Gastrocnemius medialis (tissue), 4 donors: Measurements from ENCODE around the gene CD300LD. TPM values are rescaled to one million over a fixed set of nuclear protein-coding genes. Genes with fewer than 3 reads are reported as not detected.

Experiments
- ATAC-seq, 2 donors: fragments of 150-250 bp; one replicate each; pipeline ENCODE4 v1.9.1; 2016
- DNase-seq, 2 donors: peaks; one replicate each; pipeline ENCODE4 v3.0.0-alpha.2; 2019
- H3K27ac ChIP-seq, 4 donors: fragments of 200-600 bp; sonication (generic); 1 replicate in 1 of 4; 2 replicates in 3 of 4; pipeline ENCODE4 v1.5.1; 2016 to 2018; ENCODE audit warnings: mild to moderate bottlenecking in 2 of 4, moderate library complexity in 1 of 4
- H3K27me3 ChIP-seq, 3 donors: fragments of 200-600 bp; sonication (generic) in 2 of 3; 1 replicate in 1 of 3; 2 replicates in 2 of 3; pipeline versions ENCODE4 v1.5.1 to v1.6.0; 2016 to 2019; ENCODE audit warnings: mild to moderate bottlenecking in 1 of 3, moderate library complexity in 1 of 3
- H3K36me3 ChIP-seq, 2 donors: fragments of 200-600 bp; sonication (generic) in 1 of 2; one replicate each; pipeline ENCODE4 v1.5.1; 2017 to 2018
- H3K4me1 ChIP-seq, 2 donors: fragments of 200-600 bp; sonication (generic) in 1 of 2; one replicate each; pipeline ENCODE4 v1.5.1; 2016 to 2017; ENCODE audit warnings: mild to moderate bottlenecking in 2 of 2
- H3K4me3 ChIP-seq, 4 donors: fragments of 200-600 bp; sonication (generic) in 3 of 4; 1 replicate in 1 of 4; 2 replicates in 3 of 4; pipeline ENCODE4 v1.5.1; 2016 to 2019; ENCODE audit warnings: mild to moderate bottlenecking in 2 of 4
- H3K9me3 ChIP-seq, 3 donors: fragments of 200-600 bp; sonication (generic) in 2 of 3; 1 replicate in 1 of 3; 2 replicates in 2 of 3; pipeline ENCODE4 v1.5.1; 2016 to 2019
- POLR2A ChIP-seq, 2 donors: fragments of 450-650 bp; IDR thresholded peaks; one replicate each; pipeline ENCODE4 v1.6.1; 2017; ENCODE audit warnings: antibody characterized with exemption in 2 of 2, mild to moderate bottlenecking in 2 of 2, moderate library complexity in 2 of 2
- in situ Hi-C, 4 donors: fragments of 200-750 bp; cut with MboI; loops; one replicate each; pipeline versions ENCODE4 v1.15.0 to v1.8.0; 2017; ENCODE audit warnings: low sequenced_read_pairs in 4 of 4
- intact Hi-C: fragments of 100-400 bp; cut with DNase I; formaldehyde crosslinking; loops from one replicate; pipeline ENCODE4 v1.15.1; 2023; ENCODE audit warnings: low total_unique reads
- total RNA-seq, 4 donors: library from RNA; depleted of rRNA; stranded (reverse); fragments of >200 nt; gene quantifications; one replicate each; pipeline versions ENCODE4 v1.1.0 to v1.2.3, GENCODE V29; 2016
- TF ChIP-seq, protein P1 (sequence below), 5 experiments: fragments of 450-650 bp in 3 of 5; fragments of 200-600 bp in 2 of 5; sonication (generic) in 2 of 5; IDR thresholded peaks in 4 of 5; conservative IDR thresholded peaks in 1 of 5; 1 replicate in 4 of 5; 2 replicates in 1 of 5; pipeline ENCODE4 v1.5.1; 2016 to 2019; ENCODE audit warnings: antibody characterized with exemption in 5 of 5, mild to moderate bottlenecking in 3 of 5, moderate library complexity in 3 of 5

Gene CD300LD
- not detected for total RNA-seq

DNA sequence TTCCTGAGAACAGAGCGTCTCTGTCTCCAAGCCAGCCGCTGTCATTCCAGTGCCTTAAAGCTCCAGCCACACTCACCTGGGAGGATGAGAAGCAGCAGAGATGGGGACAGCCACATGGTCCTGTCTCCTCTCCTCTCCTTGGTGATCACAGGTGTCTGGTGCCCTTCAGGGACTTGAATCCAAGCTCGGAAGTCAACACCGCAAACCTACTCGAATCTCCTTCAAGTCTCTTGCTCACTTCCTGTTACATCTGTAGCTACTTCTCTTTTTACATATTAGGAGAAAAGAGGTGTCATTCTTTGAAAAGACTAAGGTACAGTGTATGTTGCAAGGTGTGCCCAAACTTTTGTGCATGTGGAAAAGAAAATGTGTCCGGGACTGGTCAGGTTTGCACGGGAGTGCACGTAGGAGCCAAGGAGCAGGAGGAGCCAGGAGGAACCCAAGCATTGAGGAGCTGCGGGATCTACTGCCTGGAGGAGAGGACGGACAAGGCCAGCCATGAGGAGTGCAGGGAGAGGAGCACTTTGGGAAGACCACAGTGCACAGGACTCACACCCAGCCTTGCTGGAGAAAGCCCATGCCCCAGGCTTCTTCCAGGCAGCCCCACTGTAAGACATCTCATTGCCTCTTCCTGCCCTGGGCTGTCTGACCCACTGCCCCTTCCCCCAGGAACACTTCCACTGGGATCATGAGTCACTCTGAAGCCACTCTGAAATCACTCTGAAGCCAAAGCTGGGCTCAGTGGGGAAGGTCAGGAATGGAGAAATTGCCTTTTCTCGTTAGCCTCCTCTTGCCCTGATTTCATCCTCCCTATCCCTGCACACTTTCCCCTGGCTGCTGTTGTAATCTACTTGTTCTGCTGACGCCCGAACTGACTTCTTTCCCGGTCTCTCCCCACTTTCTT, at the start of gene CD300LD:
TSS of gene CD300LD (minus strand) at position 197 of the 904 bp plus-strand sequence. CDS start at position 116, 81 bp downstream.
- no peak within 1 kb of the TSS for H3K4me3 ChIP-seq
- DNase-seq = no peak
- peaks cover 0 to 5% (median 3%) of the 10 kb centered on the region in 3 donors for H3K27me3 ChIP-seq
- intact Hi-C loops = no loop called here
- in situ Hi-C loops = no loop called here
- H3K4me1 ChIP-seq = no peaks in the 10 kb centered on the region
- H3K36me3 ChIP-seq = no peaks in the 10 kb centered on the region
- no peaks in the 10 kb centered on the region for H3K9me3 ChIP-seq
- no peak for ATAC-seq
- H3K27ac ChIP-seq = no peak within 1 kb of the TSS
- TF ChIP-seq POLR2A (IDR thresholded peaks at IDR 0.05) = no peak
- TF ChIP-seq, protein P1, sequence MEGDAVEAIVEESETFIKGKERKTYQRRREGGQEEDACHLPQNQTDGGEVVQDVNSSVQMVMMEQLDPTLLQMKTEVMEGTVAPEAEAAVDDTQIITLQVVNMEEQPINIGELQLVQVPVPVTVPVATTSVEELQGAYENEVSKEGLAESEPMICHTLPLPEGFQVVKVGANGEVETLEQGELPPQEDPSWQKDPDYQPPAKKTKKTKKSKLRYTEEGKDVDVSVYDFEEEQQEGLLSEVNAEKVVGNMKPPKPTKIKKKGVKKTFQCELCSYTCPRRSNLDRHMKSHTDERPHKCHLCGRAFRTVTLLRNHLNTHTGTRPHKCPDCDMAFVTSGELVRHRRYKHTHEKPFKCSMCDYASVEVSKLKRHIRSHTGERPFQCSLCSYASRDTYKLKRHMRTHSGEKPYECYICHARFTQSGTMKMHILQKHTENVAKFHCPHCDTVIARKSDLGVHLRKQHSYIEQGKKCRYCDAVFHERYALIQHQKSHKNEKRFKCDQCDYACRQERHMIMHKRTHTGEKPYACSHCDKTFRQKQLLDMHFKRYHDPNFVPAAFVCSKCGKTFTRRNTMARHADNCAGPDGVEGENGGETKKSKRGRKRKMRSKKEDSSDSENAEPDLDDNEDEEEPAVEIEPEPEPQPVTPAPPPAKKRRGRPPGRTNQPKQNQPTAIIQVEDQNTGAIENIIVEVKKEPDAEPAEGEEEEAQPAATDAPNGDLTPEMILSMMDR (IDR thresholded peaks at IDR 0.05 in 4 of 5, conservative IDR thresholded peaks at IDR 0.05 in 1 of 5) = no peak

DNA sequence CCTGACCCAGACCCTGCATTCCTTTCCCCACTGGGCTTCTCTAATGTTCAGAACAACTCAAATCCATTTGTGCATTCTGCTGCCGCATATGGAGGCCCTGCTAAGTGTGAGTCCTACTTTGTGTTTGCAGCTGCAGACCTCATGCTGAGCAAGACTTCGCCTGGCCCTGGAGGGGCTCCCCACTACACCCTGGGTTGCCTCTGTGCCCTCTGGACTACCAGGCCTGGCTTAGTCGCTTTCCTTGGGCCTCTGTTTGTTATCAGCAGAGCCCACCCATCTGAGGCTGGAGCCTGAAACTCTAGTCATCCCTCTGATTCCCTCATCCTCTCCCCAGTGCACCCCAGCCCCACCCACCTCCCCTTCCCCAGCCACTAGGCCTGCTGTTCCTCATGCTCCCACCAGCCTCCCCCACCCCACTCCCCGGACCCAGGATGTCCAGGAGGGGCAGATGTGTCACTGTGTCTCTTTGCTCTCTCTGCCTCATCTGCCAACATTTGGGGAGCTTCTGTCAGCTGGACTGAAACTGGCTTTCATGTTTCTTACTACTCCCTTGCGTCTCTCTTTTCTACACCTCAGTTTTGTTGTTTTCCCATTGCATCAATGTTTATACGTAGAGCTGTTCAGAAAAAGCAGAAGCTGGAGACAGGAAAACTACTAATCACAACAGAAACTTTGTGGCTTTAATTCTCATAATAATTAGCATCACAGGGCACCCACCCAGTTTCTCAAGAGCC, 49.3 kb upstream of the CD300LD start:
- Histone ChIP-seq H3K4me1 (no peaks in the 10 kb centered on the region), H3K4me3 (no peak overlapping the region), H3K9me3 (no peaks in the 10 kb centered on the region), H3K27ac (no peak overlapping the region), H3K27me3 (peaks cover 4 to 5% (median 5%) of the 10 kb centered on the region in 3 donors), H3K36me3 (no peaks in the 10 kb centered on the region)
- in situ Hi-C loops (no loop called here), intact Hi-C loops (no loop called here)
- no peak for DNase-seq
- no peak for ATAC-seq
- TF ChIP-seq POLR2A (IDR thresholded peaks at IDR 0.05) = no peak
- TF ChIP-seq, protein P1 (IDR thresholded peaks at IDR 0.05 in 4 of 5, conservative IDR thresholded peaks at IDR 0.05 in 1 of 5) = no peak

DNA sequence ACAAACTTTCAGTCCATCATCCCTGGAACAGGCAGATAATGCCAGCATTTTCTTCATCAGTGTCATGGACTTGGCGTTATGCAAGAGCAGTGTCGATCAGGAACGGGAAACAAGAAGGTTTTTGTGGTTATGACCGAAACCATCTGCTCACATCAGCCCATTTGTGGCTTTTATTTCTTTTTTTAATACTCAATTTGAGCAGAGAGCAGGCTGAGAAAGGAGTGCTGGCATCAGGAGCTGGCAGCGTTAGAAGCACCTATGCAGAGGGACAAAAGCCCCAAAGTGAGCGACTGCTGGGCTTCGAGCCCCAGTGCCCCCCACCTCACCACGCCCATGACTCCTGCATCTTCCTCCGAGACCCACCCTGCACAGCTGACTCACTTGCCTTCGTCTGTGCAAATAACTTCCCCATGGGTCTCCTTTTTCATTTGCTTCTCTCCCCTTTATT, 47.6 kb upstream of the CD300LD start:
- Histone ChIP-seq H3K4me1 (no peaks in the 10 kb centered on the region), H3K27ac (no peak overlapping the region), H3K36me3 (no peaks in the 10 kb centered on the region), H3K27me3 (peaks cover 4 to 9% (median 5%) of the 10 kb centered on the region in 3 donors), H3K9me3 (no peaks in the 10 kb centered on the region), H3K4me3 (no peak overlapping the region)
- TF ChIP-seq POLR2A (IDR thresholded peaks at IDR 0.05) = no peak
- TF ChIP-seq, protein P1 (IDR thresholded peaks at IDR 0.05 in 4 of 5, conservative IDR thresholded peaks at IDR 0.05 in 1 of 5) = no peak
- intact Hi-C loops = no loop called here
- in situ Hi-C loops = no loop called here
- ATAC-seq (no peak), DNase-seq (no peak)

- no peaks in the 10 kb centered on the region for H3K4me1 ChIP-seq
- no peaks in the 10 kb centered on the region for H3K36me3 ChIP-seq
- no peak for TF ChIP-seq POLR2A (IDR thresholded peaks at IDR 0.05)
- TF ChIP-seq, protein P1 (IDR thresholded peaks at IDR 0.05 in 4 of 5, conservative IDR thresholded peaks at IDR 0.05 in 1 of 5) = no peak
- H3K27me3 ChIP-seq = peaks cover 5 to 9% (median 7%) of the 10 kb centered on the region in 3 donors
- in situ Hi-C loops = no loop called here
- DNase-seq = no peak
- intact Hi-C loops = no loop called here
- H3K9me3 ChIP-seq = no peaks in the 10 kb centered on the region
- ATAC-seq = no peak
- H3K27ac ChIP-seq = no peak overlapping the region
- H3K4me3 ChIP-seq = no peak overlapping the region
Measured at GRCh38 chr17:74637926-74638325, 45.8 kb upstream of the CD300LD start.
